Fibroblast of skin of back (primary cell): Measurements from ENCODE around the gene PEX26.
"Not testable (repeated sequence)": the region's sequence is repeated elsewhere in the genome, so short reads cannot be mapped to it uniquely, and the experiment has no call there.

ENCODE experiments used
- DNase-seq: peaks from one replicate; pipeline ENCODE4 v3.0.0-alpha.2; 2013

Gene PEX26

GRCh38 chr22:18101536-18101935 lies 23.7 kb downstream of the PEX26 start:
- DNase-seq, result no peak

- no peak for DNase-seq
These were observed 25.9 kb downstream of the PEX26 start for GRCh38 chr22:18103527-18104269.

- peak; percentile 69 for DNase-seq
These were observed 26.8 kb downstream of the PEX26 start for GRCh38 chr22:18104566-18104965.

- not testable (repeated sequence) for DNase-seq
These were observed 28.2 kb downstream of the PEX26 start for GRCh38 chr22:18105981-18106380.

GRCh38 chr22:18106550-18107341 lies 29.0 kb downstream of the PEX26 start:
- DNase-seq, result not testable (repeated sequence)

GRCh38 chr22:18108187-18108586 lies 30.4 kb downstream of the PEX26 start:
- DNase-seq, result no peak

- no peak for DNase-seq
These were observed 31.8 kb downstream of the PEX26 start for GRCh38 chr22:18109410-18110193.

- peak; percentile 21 for DNase-seq
These were observed 32.6 kb downstream of the PEX26 start, which contains the start of gene TUBA8 for GRCh38 chr22:18110194-18110953. Gene TUBA8, plus strand, starts transcription at chr22:18110809. Its CDS starts 57 bp downstream, at chr22:18110866.

GRCh38 chr22:18110954-18111758 lies 33.4 kb downstream of the PEX26 start:
- no peak for DNase-seq

- DNase-seq, result no peak
These were observed 34.1 kb downstream of the PEX26 start for GRCh38 chr22:18111759-18112330.

- no peak for DNase-seq
These were observed 34.6 kb downstream of the PEX26 start for GRCh38 chr22:18112440-18112839.

GRCh38 chr22:18113680-18114394 lies 36.0 kb downstream of the PEX26 start:
- no peak for DNase-seq

- DNase-seq, result no peak
These were observed 36.7 kb downstream of the PEX26 start for GRCh38 chr22:18114495-18114894.

- DNase-seq, result no peak
These were observed 37.3 kb downstream of the PEX26 start for GRCh38 chr22:18114976-18115652.

GRCh38 chr22:18115906-18116371 lies 38.1 kb downstream of the PEX26 start:
- no peak for DNase-seq

GRCh38 chr22:18116634-18117033 lies 38.8 kb downstream of the PEX26 start:
- no peak for DNase-seq

- DNase-seq, result no peak
These were observed 40.6 kb downstream of the PEX26 start for GRCh38 chr22:18118345-18118915.

GRCh38 chr22:18119409-18120110 lies 41.8 kb downstream of the PEX26 start:
- DNase-seq, result no peak
